Liver (tissue), 9 donors: Measurements from ENCODE around the gene RELCH. TPM values are rescaled to one million over a fixed set of nuclear protein-coding genes. Genes with fewer than 3 reads are reported as not detected.

Source experiments
- DNase-seq: peaks from one replicate; pipeline ENCODE4 v3.0.0-alpha.2; 2017; ENCODE audit warnings: low spot score
- H3K27ac ChIP-seq, 2 donors: one replicate each; pipeline ENCODE4 v1.7.0; 2013; ENCODE audit warnings: inconsistent platforms in 2 of 2, low read length in 2 of 2, control low read depth in 1 of 2, low read depth in 1 of 2, mild to moderate bottlenecking in 1 of 2
- H3K27me3 ChIP-seq, 4 donors: one replicate each; pipeline versions ENCODE4 v1.6.1 to v1.7.0; 2013; ENCODE audit warnings: low read length in 3 of 4, inconsistent platforms in 1 of 4, mild to moderate bottlenecking in 1 of 4, moderate library complexity in 1 of 4; ENCODE audit not compliant: control insufficient read depth in 4 of 4, insufficient read depth in 4 of 4
- H3K36me3 ChIP-seq, 4 donors: one replicate each; pipeline versions ENCODE4 v1.6.1 to v1.7.0; 2013; ENCODE audit warnings: low read length in 3 of 4, mild to moderate bottlenecking in 3 of 4, low read depth in 1 of 4, moderate library complexity in 1 of 4; ENCODE audit not compliant: control insufficient read depth in 4 of 4, insufficient read depth in 3 of 4
- H3K4me1 ChIP-seq, 4 donors: one replicate each; pipeline versions ENCODE4 v1.6.1 to v1.7.0; 2013; ENCODE audit warnings: low read length in 3 of 4, mild to moderate bottlenecking in 3 of 4, moderate library complexity in 1 of 4; ENCODE audit not compliant: control insufficient read depth in 4 of 4, insufficient read depth in 4 of 4
- H3K4me3 ChIP-seq, 3 donors: one replicate each; pipeline versions ENCODE4 v1.6.1 to v1.7.0; 2013; ENCODE audit warnings: low read length in 3 of 3, control low read depth in 1 of 3, low read depth in 1 of 3, mild to moderate bottlenecking in 1 of 3
- H3K9ac ChIP-seq, 2 donors: one replicate each; pipeline ENCODE4 v1.7.0; 2013; ENCODE audit warnings: low read length in 2 of 2, mild to moderate bottlenecking in 2 of 2, moderate library complexity in 2 of 2, control low read depth in 1 of 2, low read depth in 1 of 2
- H3K9me3 ChIP-seq, 4 donors: one replicate each; pipeline versions ENCODE4 v1.6.1 to v1.7.0; 2013; ENCODE audit warnings: low read length in 3 of 4; ENCODE audit not compliant: control insufficient read depth in 4 of 4
- EGR1 ChIP-seq, 2 donors: IDR thresholded peaks; 2 replicates each; pipeline ENCODE4 v1.6.1; 2016 to 2018; ENCODE audit warnings: antibody characterized with exemption in 2 of 2, low read depth in 2 of 2
- FOXA1 ChIP-seq: IDR thresholded peaks from 2 replicates; pipeline ENCODE4 v1.6.1; 2016; ENCODE audit warnings: antibody characterized with exemption
- FOXA2 ChIP-seq: IDR thresholded peaks from 2 replicates; pipeline ENCODE4 v1.6.1; 2016; ENCODE audit warnings: antibody characterized with exemption
- GABPA ChIP-seq, 2 donors: IDR thresholded peaks in 1 of 2; conservative IDR thresholded peaks in 1 of 2; 2 replicates each; pipeline ENCODE4 v1.6.1; 2016; ENCODE audit warnings: antibody characterized with exemption in 2 of 2, mild to moderate bottlenecking in 1 of 2, moderate library complexity in 1 of 2
- HNF4G ChIP-seq: IDR thresholded peaks from 2 replicates; pipeline ENCODE4 v1.6.1; 2016; ENCODE audit warnings: antibody characterized with exemption
- JUND ChIP-seq, 2 donors: IDR thresholded peaks; 2 replicates each; pipeline ENCODE4 v1.6.1; 2016; ENCODE audit warnings: antibody characterized with exemption in 2 of 2
- NR2F2 ChIP-seq: IDR thresholded peaks from 2 replicates; pipeline ENCODE4 v1.6.1; 2016; ENCODE audit warnings: antibody characterized with exemption
- RAD21 ChIP-seq, 2 donors: IDR thresholded peaks; 2 replicates each; pipeline ENCODE4 v1.6.1; 2016; ENCODE audit warnings: antibody characterized with exemption in 2 of 2, mild to moderate bottlenecking in 2 of 2
- RXRA ChIP-seq, 2 donors: IDR thresholded peaks; 2 replicates each; pipeline ENCODE4 v1.6.1; 2017 to 2018; ENCODE audit warnings: antibody characterized with exemption in 2 of 2, mild to moderate bottlenecking in 1 of 2
- SP1 ChIP-seq: IDR thresholded peaks from 2 replicates; pipeline ENCODE4 v1.6.1; 2018; ENCODE audit warnings: antibody characterized with exemption, mild to moderate bottlenecking
- TAF1 ChIP-seq: conservative IDR thresholded peaks from 2 replicates; pipeline ENCODE4 v1.6.1; 2016; ENCODE audit warnings: antibody characterized with exemption, mild to moderate bottlenecking
- YY1 ChIP-seq: IDR thresholded peaks from 2 replicates; pipeline ENCODE4 v1.6.1; 2016; ENCODE audit warnings: antibody characterized with exemption, mild to moderate bottlenecking
- WGBS: extraction: QIAGEN DNeasy Blood & Tissue Kit; methylation state at CpG from one replicate; pipeline ENCODE4 v1.1.7; 2013; 5-methylcytosine and 5-hydroxymethylcytosine counted together
- polyA plus RNA-seq, 2 donors: library from polyadenylated mRNA; stranded (reverse) in 1 of 2; unstranded in 1 of 2; fragments of 200-250 nt in 1 of 2; fragments of >200 nt in 1 of 2; fragmentation: Nextera tagmentation in 1 of 2; extraction: Ambion mirVana in 1 of 2; gene quantifications; one replicate each; pipeline versions ENCODE4 v1.2.1 to v1.2.3, GENCODE V29; 2013 to 2015
- total RNA-seq, 2 donors: library from RNA; depleted of rRNA; stranded (reverse); fragments of >200 nt; gene quantifications; one replicate each; pipeline ENCODE4 v1.2.3, GENCODE V29; 2014
- TF ChIP-seq, protein P1 (sequence below): IDR thresholded peaks from 2 replicates; pipeline ENCODE4 v1.6.1; 2016; ENCODE audit warnings: antibody characterized with exemption
- TF ChIP-seq, protein P2 (sequence below): fragments of 150-350 bp; IDR thresholded peaks from 2 replicates; pipeline ENCODE4 v1.5.1; 2017; ENCODE audit warnings: improper control_type of control experiment, low read depth, low read length; ENCODE audit not compliant: missing input control
- TF ChIP-seq, protein P3 (sequence below): IDR thresholded peaks from 2 replicates; pipeline ENCODE4 v1.6.1; 2016; ENCODE audit warnings: antibody characterized with exemption
- donor health status: healthy.
- donor health status: healthy.
- donor health status: healthy.
- donor health status: healthy.
- donor health status: healthy.

RELCH gene
- total and polyA plus RNA-seq, 4 donors, result 4.3 to 21.7 (median 11.0) TPM

GRCh38 chr18:62186499-62186773 lies 619 bp upstream of the RELCH start:
- Histone ChIP-seq H3K4me1 (peaks cover 5 to 28% (median 26%) of the 10 kb centered on the region in 4 donors), H3K27me3 (no peaks in the 10 kb centered on the region), H3K27ac (peak overlapping the region; percentile 57 to 77), H3K36me3 (no peaks in the 10 kb centered on the region), H3K4me3 (peak overlapping the region; percentile 74 to 99 (median 93)), H3K9me3 (no peaks in the 10 kb centered on the region), H3K9ac (peak overlapping the region; percentile 40 to 68)
- WGBS, result under 1% methylated on average over 12 of the region's 12 CpGs
- TF ChIP-seq NR2F2 (no peak), RXRA (IDR thresholded peaks at IDR 0.05) (no peak), FOXA1 (no peak)
- TF ChIP-seq, protein P1, sequence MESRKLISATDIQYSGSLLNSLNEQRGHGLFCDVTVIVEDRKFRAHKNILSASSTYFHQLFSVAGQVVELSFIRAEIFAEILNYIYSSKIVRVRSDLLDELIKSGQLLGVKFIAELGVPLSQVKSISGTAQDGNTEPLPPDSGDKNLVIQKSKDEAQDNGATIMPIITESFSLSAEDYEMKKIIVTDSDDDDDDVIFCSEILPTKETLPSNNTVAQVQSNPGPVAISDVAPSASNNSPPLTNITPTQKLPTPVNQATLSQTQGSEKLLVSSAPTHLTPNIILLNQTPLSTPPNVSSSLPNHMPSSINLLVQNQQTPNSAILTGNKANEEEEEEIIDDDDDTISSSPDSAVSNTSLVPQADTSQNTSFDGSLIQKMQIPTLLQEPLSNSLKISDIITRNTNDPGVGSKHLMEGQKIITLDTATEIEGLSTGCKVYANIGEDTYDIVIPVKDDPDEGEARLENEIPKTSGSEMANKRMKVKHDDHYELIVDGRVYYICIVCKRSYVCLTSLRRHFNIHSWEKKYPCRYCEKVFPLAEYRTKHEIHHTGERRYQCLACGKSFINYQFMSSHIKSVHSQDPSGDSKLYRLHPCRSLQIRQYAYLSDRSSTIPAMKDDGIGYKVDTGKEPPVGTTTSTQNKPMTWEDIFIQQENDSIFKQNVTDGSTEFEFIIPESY, result no peak
- TF ChIP-seq, protein P2, sequence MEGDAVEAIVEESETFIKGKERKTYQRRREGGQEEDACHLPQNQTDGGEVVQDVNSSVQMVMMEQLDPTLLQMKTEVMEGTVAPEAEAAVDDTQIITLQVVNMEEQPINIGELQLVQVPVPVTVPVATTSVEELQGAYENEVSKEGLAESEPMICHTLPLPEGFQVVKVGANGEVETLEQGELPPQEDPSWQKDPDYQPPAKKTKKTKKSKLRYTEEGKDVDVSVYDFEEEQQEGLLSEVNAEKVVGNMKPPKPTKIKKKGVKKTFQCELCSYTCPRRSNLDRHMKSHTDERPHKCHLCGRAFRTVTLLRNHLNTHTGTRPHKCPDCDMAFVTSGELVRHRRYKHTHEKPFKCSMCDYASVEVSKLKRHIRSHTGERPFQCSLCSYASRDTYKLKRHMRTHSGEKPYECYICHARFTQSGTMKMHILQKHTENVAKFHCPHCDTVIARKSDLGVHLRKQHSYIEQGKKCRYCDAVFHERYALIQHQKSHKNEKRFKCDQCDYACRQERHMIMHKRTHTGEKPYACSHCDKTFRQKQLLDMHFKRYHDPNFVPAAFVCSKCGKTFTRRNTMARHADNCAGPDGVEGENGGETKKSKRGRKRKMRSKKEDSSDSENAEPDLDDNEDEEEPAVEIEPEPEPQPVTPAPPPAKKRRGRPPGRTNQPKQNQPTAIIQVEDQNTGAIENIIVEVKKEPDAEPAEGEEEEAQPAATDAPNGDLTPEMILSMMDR, result no peak
- no peak for DNase-seq

DNA sequence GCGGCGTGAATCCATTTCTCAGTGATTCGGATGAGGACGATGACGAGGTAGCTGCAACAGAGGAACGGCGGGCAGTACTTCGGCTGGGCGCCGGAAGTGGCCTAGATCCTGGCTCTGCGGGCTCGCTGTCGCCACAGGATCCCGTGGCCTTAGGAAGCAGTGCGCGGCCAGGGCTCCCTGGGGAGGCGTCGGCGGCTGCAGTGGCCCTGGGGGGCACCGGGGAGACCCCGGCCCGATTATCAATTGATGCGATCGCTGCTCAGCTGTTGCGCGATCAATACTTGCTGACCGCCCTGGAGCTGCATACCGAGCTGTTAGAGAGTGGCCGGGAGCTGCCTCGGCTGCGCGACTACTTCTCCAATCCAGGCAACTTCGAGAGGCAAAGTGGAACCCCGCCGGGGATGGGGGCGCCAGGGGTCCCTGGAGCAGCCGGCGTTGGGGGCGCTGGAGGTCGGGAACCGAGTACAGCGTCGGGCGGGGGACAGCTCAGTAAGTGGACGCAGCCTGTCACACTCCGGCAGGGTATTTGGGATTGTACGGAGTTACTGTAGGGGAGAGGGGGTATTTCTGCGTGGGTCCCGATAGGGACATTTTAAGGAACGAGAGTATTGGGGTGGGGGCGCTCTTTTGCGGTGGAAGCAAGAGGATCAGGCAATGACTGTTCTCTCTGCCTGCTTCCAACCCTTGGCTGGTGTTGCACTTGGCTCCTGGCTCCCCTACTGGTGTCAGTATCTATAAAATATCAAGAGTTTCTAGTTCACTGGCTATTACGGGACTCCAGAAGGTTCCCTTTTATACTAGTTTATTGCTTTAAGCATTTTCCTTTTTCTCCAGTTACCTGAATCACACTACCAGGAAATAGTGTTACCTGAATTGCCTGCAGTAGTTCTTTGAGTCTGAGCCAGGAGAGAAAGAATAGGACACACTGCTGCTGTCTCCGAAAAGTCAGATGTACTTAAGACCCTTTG lies 772 bp downstream of the RELCH start:
- H3K4me1 ChIP-seq, result peaks cover 5 to 28% (median 26%) of the 10 kb centered on the region in 4 donors
- H3K9ac ChIP-seq, result peak overlapping the region; percentile 38 to 63
- H3K27me3 ChIP-seq, result no peaks in the 10 kb centered on the region
- WGBS, result under 1% methylated on average over 54 of the region's 54 CpGs
- H3K27ac ChIP-seq, result peak overlapping the region; percentile 32 to 53
- DNase-seq, result peak; percentile 48
- H3K4me3 ChIP-seq, result peak overlapping the region; percentile 80 to 89 (median 83)
- no peaks in the 10 kb centered on the region for H3K9me3 ChIP-seq
- TF ChIP-seq TAF1 (no peak), YY1 (peak; percentile 1)
- H3K36me3 ChIP-seq, result no peaks in the 10 kb centered on the region

DNA sequence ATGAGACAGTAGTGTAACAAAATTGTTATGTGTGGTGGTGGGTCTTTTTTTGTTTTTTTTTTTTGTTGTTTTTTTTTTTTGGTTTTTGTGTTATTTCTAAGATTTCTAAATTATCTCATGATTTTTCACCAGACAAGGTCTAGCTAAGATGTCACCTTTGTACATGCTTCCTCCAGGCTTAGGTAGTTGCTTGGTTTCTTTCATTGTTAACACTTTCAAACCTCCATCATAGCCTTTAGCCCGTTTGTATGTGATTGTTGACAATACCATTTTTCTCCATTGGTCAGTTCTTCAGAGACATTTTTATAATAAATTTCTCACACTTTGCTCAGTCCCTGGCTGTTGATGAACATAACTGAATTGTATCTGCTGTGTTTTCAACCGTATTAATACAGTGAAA lies 2.2 kb downstream of the RELCH start:
- no peak overlapping the region for H3K27ac ChIP-seq
- peak overlapping the region in 1 of 3 donors; percentile 10 for H3K4me3 ChIP-seq
- no peak for DNase-seq
- H3K27me3 ChIP-seq, result no peaks in the 10 kb centered on the region
- peak overlapping the region in 1 of 2 donors; percentile 63 for H3K9ac ChIP-seq
- no peaks in the 10 kb centered on the region for H3K36me3 ChIP-seq
- H3K9me3 ChIP-seq, result no peaks in the 10 kb centered on the region
- H3K4me1 ChIP-seq, result peaks cover 5 to 28% (median 26%) of the 10 kb centered on the region in 4 donors
- WGBS, result 46% methylated on average over 2 of the region's 2 CpGs
- no peak for TF ChIP-seq HNF4G
- no peak for TF ChIP-seq FOXA1
- TF ChIP-seq, protein P1, result no peak
- TF ChIP-seq JUND (IDR thresholded peaks at IDR 0.05), result no peak
- TF ChIP-seq RXRA (IDR thresholded peaks at IDR 0.05), result no peak
- TF ChIP-seq, protein P2, result no peak
- TF ChIP-seq GABPA (IDR thresholded peaks at IDR 0.05 in 1 of 2, conservative IDR thresholded peaks at IDR 0.05 in 1 of 2), result no peak
- no peak for TF ChIP-seq SP1
- TF ChIP-seq TAF1, result no peak
- no peak for TF ChIP-seq NR2F2
- TF ChIP-seq EGR1 (IDR thresholded peaks at IDR 0.05; ENCODE audit: low read depth in 2 of 2), result no peak
- no peak for TF ChIP-seq FOXA2
- TF ChIP-seq, protein P3, sequence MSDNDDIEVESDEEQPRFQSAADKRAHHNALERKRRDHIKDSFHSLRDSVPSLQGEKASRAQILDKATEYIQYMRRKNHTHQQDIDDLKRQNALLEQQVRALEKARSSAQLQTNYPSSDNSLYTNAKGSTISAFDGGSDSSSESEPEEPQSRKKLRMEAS, result no peak
- TF ChIP-seq RAD21 (IDR thresholded peaks at IDR 0.05), result no peak
